NCI-H774 (cell line): ENCODE results near the gene ZBTB40.

Experiments
- DNase-seq: peaks from one replicate; lab custom pipeline; 2025; lab: John Stamatoyannopoulos, UW

ZBTB40 gene

DNA sequence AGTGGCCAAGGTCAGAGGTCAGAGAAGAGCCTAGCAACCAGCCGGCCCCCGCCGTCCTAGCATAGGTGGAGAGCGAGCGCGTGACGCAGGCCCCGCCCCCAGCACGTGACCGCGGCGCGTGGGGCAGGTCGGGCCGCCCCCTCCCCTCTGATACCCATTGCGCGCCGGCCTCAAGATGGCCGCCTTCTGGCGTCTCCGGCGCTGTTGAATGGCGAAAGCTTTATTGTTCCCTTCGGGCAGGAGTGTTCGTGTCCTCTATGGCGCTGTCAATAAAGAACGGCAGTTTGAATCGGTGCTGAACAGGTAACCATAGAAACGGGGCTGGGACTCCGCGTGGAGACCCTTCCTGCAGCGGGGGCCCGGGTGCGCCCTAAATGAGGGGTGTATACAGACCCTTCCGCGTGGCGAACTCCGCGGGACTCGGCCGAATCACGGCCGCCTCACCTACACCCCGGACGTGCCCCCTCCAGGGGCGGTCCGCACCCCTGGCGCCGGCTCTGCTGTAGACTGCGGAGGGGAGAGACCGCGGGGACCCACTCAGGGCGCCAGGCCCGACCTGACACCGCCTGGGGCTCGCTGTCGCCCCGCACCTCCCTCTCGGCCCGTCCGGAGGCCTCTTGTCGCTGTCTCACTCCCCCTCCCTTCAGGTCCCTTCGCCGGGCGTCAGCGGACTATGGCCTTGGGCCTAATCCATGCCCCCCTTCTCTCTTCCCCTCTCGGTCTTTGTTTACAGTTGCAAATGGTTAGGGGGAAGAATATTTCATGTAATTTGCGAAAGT, at the start of gene ZBTB40:
TSS of gene ZBTB40 (plus strand) at position 150 of the 779 bp plus-strand sequence. CDS start 38,098 bp downstream, outside the sequence.
- DNase-seq, result peak; percentile 87

DNA sequence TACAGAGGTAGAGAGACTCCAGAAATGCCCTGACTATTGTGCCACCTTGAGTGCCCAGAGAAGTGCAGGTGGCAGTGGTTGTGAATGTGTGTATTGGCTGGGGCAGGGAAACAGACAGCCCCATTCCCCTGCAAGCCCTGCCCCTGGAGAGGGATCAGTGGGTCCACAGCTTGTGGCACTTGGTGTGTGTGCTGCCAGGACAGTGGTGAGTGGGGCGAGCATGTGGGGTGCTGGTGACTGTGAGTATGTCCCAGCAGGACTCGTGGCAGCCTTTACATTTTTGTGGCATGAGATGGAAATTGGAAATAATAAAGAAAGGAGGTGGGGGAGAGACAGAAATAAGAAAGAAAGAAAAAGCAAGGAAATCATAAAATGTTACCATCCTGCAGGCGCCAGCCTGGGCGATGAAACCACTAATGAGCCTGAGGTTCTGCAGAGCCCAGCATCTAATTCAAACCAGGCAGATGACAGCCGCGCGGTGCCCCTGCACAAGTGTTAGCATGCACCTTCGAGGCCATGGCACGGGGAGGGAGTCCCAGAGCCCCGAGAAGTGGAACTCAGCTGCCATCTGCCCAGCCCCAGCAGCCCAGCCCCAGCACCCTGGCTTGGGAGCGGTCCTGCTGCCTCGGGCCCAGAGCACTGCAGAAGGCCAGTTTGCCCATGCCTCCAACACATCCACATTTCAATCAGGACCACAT, 49.1 kb upstream of the ZBTB40 start:
- no peak for DNase-seq

DNA sequence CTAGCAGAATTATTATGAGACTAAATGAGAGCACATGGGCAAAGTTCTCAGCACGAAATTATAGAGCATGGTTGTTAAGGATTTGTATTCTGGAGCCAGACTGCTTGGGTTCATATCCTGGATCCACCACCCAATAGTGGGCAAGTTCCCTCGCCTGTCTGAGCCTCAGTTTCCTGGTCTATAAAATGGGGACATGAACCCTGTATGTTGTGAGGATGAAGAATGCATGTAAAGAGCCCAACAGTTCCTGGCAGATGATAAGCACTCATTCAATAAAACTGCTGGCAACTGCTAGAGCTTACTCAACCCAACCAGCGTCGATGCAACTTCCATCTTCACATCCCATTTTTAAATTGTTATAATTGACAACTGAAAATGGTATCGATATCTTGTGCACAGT, 47.2 kb upstream of the ZBTB40 start:
- DNase-seq, result no peak

DNA sequence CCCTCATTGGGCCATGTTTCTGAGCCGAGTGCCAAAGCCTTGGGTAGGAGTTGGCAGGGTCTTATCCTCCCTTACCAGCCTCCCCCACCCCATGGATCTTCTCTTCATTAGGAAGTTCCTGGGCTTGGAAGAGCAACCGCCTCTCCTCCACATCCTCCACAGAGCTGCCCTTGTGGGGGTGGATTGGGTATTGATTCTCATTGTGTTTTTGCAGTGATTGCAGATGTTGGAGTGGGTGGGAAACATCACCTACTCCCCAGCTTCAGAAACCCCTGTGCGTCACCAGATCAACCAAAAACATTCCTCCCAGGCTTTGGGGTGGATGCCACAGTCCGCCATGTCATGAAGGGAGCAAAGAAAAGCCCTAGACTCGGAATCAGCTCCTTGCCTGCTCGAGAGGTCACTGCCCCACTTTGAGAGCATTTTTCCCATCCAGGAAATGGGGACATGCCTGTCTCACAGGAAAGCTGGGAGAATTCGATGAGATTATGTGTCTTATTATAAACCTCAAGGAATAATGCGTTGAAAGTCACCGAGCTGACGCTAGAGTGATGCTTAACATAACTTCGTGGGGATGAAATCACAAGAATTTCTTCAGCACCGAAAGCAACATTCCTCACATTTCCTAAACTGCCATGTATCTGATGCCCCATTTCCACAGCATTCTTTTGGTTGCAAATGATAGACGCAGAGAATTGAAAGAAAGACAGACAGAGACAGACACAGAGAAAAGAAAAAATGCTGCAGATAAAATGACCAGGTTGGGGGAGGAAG, 44.7 kb upstream of the ZBTB40 start:
- no peak for DNase-seq

- no peak for DNase-seq
Measured at GRCh38 chr1:22408230-22408629, 43.4 kb upstream of the ZBTB40 start.

DNA sequence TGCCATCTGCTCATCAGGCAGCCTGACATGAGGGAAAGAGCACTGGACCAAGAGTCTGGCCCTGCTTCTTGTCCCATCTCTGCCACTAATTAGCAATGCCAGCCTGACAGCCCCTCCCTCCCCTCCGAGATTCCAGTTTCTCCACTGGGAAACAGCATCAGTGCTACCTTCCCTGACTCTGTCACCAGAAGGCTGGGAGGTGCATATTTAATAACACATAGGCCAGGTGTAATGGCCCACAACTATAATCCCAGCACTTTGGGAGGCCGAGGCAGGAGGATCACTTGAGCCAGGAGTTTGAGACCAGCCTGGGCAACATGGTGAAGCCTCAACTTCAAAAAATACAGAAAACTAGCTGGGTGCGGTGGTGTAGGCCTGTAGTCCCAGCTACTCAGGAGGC, 41.2 kb upstream of the ZBTB40 start:
- no peak for DNase-seq

- no peak for DNase-seq
Measured at GRCh38 chr1:22410928-22411495, 40.6 kb upstream of the ZBTB40 start.

DNA sequence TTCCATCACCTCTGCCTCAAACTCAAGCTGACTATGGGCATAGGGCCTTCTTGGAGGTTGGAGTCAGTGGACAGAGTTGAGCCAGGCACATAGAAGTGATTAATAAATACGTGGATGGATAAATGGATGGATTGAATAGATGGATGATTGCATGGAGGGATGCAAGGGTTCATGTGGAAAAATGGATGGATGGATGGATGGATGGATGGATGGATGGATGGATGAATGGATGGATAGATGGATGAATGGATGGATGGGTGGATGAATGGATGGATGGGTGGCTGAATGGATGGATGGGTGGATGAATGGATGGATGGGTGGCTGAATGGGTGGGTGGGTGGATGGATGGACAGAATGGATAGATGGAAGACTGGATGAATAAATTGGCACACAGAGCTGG, 40.1 kb upstream of the ZBTB40 start:
- no peak for DNase-seq

GRCh38 chr1:22412932-22413727, 38.5 kb upstream of the ZBTB40 start:
- DNase-seq, result no peak

- DNase-seq, result no peak
Measured at GRCh38 chr1:22413799-22414198, 37.9 kb upstream of the ZBTB40 start.

DNA sequence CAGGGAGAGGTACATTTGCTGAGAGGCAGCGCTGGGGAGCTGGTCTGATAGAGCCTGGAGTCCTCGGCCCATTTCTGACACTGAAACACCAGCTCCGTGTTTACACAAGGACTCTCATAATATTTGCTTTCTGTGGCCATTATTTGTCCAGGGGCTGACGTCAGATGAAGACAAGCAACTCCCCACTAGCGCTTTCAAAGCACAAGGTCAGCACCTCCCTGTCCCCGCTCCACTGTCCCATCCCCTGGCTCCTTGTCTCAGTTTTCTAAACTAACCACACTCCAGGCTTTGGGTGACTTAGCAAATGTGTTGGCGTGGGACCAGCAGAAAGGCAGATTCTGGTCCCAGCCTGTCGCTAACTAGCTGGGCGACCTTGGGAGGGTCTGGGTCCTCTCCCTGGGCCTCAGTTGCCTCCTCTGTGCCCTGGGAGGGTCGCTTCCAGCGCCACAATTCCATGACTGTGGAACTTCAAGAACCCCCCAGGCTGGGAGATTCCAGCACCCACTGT, 37.4 kb upstream of the ZBTB40 start:
- DNase-seq, result peak; percentile 41

DNA sequence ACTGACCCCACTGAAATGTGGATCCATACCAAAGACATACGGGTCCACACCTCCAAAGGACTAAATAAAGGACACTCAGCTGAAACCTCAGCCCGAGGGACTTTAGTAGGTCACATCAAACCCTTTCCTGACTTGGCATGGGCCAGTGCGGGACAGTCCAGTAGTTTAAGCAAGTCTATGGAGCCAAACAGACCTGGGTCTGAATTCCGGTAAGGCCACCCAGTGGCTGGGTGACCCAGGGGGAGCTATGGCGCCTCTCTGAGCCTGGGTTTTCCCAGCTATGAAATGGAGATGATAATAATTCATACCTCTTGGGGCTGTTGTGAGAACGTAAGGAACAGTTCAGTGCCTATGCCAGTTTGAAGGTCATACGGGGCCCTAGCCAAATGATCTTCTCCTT, 36.2 kb upstream of the ZBTB40 start:
- DNase-seq, result no peak

- DNase-seq, result peak; percentile 30
Measured at GRCh38 chr1:22416555-22417454, 34.8 kb upstream of the ZBTB40 start.

DNA sequence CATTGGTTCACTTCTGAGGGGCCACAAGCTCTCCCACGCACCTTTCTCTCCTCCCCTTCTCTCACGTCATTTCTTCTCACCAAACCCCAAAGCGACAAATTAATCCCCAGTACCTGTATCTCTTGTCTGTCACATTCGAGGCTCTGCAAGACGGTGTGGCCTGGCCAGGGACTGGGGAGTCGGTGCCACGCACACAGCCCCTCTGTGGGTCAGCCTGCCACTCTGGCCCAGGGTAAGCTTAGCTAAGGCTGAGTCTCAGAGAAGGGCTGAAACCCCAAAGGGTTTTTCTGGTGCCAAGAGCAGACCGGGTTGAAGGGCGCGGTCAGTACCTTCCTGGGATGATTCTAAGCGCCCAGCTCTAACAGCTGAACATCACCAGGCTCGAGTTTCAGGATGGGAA, 34.2 kb upstream of the ZBTB40 start:
- DNase-seq, result no peak

- DNase-seq, result no peak
Measured at GRCh38 chr1:22418312-22418711, 33.3 kb upstream of the ZBTB40 start.

- no peak for DNase-seq
Measured at GRCh38 chr1:22418933-22419382, 32.7 kb upstream of the ZBTB40 start.

GRCh38 chr1:22420455-22421053, 31.1 kb upstream of the ZBTB40 start:
- peak; percentile 33 for DNase-seq

DNA sequence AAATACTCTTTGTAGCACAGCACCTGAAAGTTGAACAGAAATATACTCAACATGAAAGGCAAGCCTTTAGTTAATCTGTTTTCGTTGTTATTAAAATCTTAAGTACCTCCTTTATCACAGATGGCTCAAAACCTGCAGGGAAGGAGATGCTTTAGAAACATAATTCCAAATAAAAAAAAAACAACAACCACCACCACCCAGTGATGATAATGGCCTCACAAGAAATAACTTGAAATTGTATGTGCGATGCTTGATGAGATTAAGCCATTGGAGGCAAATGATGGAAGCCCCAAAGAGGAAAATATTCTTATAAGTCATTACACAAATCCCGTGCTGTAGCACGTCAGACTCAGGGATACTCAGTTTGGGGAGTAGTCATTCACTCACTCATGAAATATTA, 24.9 kb upstream of the ZBTB40 start:
- DNase-seq, result no peak

DNA sequence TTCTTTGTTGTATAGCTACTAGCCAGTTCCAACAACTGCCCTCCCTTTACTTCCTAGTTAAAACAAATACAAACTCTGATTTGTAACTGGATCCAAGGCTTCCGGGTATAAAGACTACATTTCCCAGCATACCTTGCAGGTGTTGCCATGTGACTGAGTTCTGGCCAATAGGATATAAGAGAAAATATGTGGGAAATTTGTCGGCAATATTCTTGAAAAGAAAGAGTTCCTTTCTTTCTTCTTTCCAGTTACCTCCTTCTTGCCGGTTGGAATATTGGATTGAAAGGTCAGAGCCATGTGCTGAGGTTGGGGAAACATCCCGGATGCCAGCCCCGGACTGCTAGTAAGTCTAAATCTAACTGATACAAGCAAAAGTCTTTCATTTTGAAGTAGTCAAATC, 23.0 kb upstream of the ZBTB40 start:
- no peak for DNase-seq

- DNase-seq, result no peak
Measured at GRCh38 chr1:22431965-22432364, 19.7 kb upstream of the ZBTB40 start.
